GM12872 (cell line): ENCODE data around the gene TMEM119.
A peak's percentile ranks its signal among the peaks of the same experiment; 100 is the strongest.

Experiments used
- CTCF ChIP-seq: IDR thresholded peaks from 3 replicates; pipeline ENCODE4 v1.5.1; 2011; ENCODE audit warnings: low read depth, mild to moderate bottlenecking, low read length, moderate library complexity; ENCODE audit not compliant: insufficient read depth

TMEM119 gene, protein sequence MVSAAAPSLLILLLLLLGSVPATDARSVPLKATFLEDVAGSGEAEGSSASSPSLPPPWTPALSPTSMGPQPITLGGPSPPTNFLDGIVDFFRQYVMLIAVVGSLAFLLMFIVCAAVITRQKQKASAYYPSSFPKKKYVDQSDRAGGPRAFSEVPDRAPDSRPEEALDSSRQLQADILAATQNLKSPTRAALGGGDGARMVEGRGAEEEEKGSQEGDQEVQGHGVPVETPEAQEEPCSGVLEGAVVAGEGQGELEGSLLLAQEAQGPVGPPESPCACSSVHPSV

DNA sequence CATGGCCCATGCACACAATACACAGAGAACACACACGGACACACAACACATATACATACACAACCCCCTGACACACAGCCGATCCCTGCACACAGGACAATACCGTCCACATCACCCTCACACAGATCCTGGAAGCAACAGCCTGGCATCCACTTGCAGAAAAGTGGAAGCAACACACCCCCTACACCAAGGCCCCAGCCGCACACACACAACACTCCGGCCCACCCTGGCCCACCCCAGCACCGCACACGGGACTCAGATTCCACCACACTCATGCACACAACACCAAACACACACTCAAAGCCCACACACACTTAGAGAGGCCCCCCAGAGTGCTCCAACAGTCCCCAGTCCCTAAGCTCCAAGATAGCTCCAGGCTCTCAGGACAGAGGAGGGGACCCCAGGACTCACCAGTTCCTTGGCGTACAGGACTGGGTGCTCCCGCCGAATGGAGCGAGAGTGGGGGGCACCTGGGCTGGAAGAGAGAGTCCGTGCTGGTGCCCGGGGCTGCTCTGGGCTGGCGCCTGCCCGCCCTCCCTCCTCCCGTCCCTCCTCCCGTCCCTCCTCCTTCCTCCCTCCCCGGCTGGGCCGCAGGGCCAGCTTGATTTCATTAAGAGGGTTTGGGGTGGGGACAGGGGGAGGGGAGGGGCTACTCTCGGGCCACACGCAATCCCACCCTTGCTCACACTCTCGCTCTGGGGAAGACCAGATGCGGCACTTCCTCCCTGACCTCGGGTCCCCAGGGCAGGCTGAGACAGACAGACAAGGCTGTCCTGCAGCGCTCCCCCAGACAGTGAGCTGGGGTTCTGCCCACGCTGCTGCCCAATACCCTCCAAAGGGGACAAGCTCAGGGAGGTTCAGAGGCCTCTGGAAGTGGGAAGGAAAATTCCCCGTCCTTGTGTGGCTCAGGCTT, at the start of gene TMEM119:
TMEM119 (minus strand) TSS at position 526 of the 913 bp plus-strand sequence. CDS start 5,701 bp downstream, outside the sequence.
- no peak for TF ChIP-seq CTCF

- TF ChIP-seq CTCF, result 0 out of 3 replicates have a peak, but pooled peaks have one; percentile 9
These were observed 49.0 kb upstream of the TMEM119 start for GRCh38 chr12:108646600-108647579.

GRCh38 chr12:108645686-108646599, 48.1 kb upstream of the TMEM119 start:
- no peak for TF ChIP-seq CTCF

DNA sequence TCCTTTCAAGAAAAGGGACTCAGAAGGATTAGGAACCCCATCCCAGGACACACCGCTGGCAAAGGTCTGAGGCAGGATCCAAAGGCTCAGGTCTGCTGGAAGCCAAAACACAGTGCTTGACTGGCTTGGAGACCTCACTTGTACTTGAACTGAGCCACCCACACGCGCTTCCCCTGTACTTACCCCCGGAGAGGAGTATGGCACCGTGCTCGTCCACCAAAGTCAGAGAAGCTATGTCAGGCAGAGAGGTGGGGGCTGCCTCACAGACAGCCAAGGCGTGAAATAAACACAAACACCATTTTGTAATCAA, 46.9 kb upstream of the TMEM119 start:
- TF ChIP-seq CTCF, result no peak

DNA sequence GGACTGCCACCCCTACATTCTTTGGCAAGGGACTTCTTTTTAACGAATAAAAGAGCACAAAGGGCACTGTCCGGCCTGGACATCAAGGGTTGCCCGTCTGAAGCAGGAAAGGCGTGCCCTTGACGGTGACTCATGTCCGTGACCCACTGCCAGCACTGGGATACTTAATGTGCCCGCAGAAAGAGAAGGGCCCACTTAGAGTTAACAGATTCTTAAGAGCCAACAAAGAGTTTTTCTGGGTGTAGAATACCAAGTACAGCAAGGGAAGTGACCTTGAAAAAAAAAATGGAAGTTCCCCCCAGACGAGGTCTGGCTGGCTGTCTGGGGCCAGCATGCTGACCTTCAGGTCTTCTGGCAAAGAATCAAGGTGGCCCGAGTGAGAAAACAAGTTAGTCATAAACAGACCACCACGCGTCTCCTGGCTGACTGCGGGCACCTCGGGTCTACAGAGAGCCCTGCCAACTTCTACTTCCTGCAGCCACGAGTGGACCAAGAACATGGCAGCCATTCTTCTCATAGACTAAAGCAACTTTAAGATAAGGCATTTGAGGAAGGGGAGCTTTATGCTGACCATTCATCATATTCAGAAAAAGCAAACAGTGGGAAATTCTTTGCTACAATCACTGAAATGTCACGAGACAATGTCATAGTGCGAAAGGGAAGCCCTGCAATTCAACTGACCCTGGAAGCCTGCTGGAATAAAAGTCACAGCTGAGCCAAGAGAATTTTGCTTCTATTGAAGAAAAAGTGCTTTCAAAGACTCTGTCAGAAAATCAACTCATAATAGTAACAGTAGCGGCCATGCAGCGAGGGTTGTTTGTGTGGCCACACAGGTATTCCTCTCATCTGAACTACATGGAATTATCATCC, 46.3 kb upstream of the TMEM119 start:
- TF ChIP-seq CTCF, result no peak

- no peak for TF ChIP-seq CTCF
These were observed 45.2 kb upstream of the TMEM119 start for GRCh38 chr12:108642899-108643654.
